Natural killer cell (primary cell): ENCODE results near the gene MLC1. TPM values are rescaled to one million over a fixed set of nuclear protein-coding genes. Genes with fewer than 3 reads are reported as not detected.
A peak's percentile ranks its signal among the peaks of the same experiment; 100 is the strongest.

Experiments used
- ATAC-seq, 3 donors: fragments of 150-1000 bp in 2 of 3; fragments of 200-7000 bp in 1 of 3; cut with Tn5 transposase; 1 replicate in 1 of 3; 2 replicates in 2 of 3; pipeline ENCODE4 v1.10.0; 2021; ENCODE audit warnings: mild to moderate bottlenecking in 2 of 3, moderate library complexity in 2 of 3
- DNase-seq, 2 donors: peaks; one replicate each; pipeline versions ENCODE4 v3.0.0 to v3.0.0-alpha.2; 2013 to 2021; ENCODE audit warnings: mixed read lengths in 1 of 2
- H3K27ac ChIP-seq: one replicate; pipeline ENCODE4 v1.5.1; 2013; ENCODE audit warnings: mild to moderate bottlenecking, low read length
- H3K27me3 ChIP-seq: one replicate; pipeline ENCODE4 v1.6.1; 2013; ENCODE audit warnings: low read length; ENCODE audit not compliant: control insufficient read depth, insufficient read depth
- H3K36me3 ChIP-seq: one replicate; pipeline ENCODE4 v1.6.1; 2013; ENCODE audit warnings: low read length; ENCODE audit not compliant: control insufficient read depth, insufficient read depth
- H3K4me1 ChIP-seq: one replicate; pipeline ENCODE4 v1.6.1; 2013; ENCODE audit warnings: low read length; ENCODE audit not compliant: control insufficient read depth, insufficient read depth
- H3K4me3 ChIP-seq: one replicate; pipeline ENCODE4 v1.5.1; 2013; ENCODE audit warnings: low read length
- H3K9me3 ChIP-seq: one replicate; pipeline ENCODE4 v1.6.1; 2013; ENCODE audit warnings: low read length; ENCODE audit not compliant: control insufficient read depth, insufficient read depth
- H3K27ac Mint-ChIP-seq, 2 donors: one replicate each; pipeline ENCODE4 v1.8.0; 2022; ENCODE audit warnings: mild to moderate bottlenecking in 2 of 2, mixed read lengths in 2 of 2, moderate library complexity in 1 of 2
- H3K27me3 Mint-ChIP-seq, 2 donors: one replicate each; pipeline ENCODE4 v1.8.0; 2022; ENCODE audit warnings: low read depth in 2 of 2, mixed read lengths in 2 of 2
- H3K36me3 Mint-ChIP-seq: one replicate; pipeline ENCODE4 v1.8.0; 2022; ENCODE audit warnings: mixed read lengths
- H3K4me1 Mint-ChIP-seq, 2 donors: one replicate each; pipeline ENCODE4 v1.8.0; 2022; ENCODE audit warnings: mixed read lengths in 2 of 2
- H3K4me3 Mint-ChIP-seq: one replicate; pipeline ENCODE4 v1.8.0; 2022; ENCODE audit warnings: mild to moderate bottlenecking, moderate library complexity, mixed read lengths
- H3K9me3 Mint-ChIP-seq, 2 donors: one replicate each; pipeline ENCODE4 v1.8.0; 2022; ENCODE audit warnings: mixed read lengths in 2 of 2
- WGBS: methylation state at CpG from one replicate; pipeline ENCODE4 v1.1.7; 2013; ENCODE audit warnings: missing lambda C conversion rate; ENCODE audit not compliant: insufficient coverage; 5-methylcytosine and 5-hydroxymethylcytosine counted together
- intact Hi-C: fragments of 100-400 bp; cut with micrococcal nuclease; formaldehyde crosslinking; loops from one replicate; pipeline ENCODE4 v1.14.2; 2022
- total RNA-seq, 4 donors: library from RNA; stranded (reverse); fragments of 120-200 nt in 1 of 4; gene quantifications; one replicate each; pipeline versions ENCODE4 v1.2.3 to v1.2.4, GENCODE V29; 2013 to 2022
- TF ChIP-seq, protein P1 (sequence below): fragments of 200-600 bp; IDR thresholded peaks from one replicate; pipeline ENCODE4 v1.8.0; 2022; ENCODE audit warnings: antibody characterized with exemption

Gene MLC1
- total RNA-seq, 3 donors from 2014 or later (not counting 1 experiment from before 2014, with no cell fraction given), result 67.7 to 96.1 (median 73.7) TPM

GRCh38 chr22:50060441-50061140, 24.6 kb downstream of the MLC1 start:
- ATAC-seq, result no peak
- H3K27ac Mint-ChIP-seq, result peak overlapping the region in 1 of 2 donors; percentile 58

GRCh38 chr22:50059881-50060262, 25.4 kb downstream of the MLC1 start:
- peaks cover 4% of the 10 kb centered on the region for H3K36me3 ChIP-seq
- no peak overlapping the region for H3K27ac ChIP-seq
- intact Hi-C loops, result no loop called here
- TF ChIP-seq, protein P1, sequence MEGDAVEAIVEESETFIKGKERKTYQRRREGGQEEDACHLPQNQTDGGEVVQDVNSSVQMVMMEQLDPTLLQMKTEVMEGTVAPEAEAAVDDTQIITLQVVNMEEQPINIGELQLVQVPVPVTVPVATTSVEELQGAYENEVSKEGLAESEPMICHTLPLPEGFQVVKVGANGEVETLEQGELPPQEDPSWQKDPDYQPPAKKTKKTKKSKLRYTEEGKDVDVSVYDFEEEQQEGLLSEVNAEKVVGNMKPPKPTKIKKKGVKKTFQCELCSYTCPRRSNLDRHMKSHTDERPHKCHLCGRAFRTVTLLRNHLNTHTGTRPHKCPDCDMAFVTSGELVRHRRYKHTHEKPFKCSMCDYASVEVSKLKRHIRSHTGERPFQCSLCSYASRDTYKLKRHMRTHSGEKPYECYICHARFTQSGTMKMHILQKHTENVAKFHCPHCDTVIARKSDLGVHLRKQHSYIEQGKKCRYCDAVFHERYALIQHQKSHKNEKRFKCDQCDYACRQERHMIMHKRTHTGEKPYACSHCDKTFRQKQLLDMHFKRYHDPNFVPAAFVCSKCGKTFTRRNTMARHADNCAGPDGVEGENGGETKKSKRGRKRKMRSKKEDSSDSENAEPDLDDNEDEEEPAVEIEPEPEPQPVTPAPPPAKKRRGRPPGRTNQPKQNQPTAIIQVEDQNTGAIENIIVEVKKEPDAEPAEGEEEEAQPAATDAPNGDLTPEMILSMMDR, result no peak
- 89% methylated on average over 7 of the region's 7 CpGs for WGBS
- H3K4me3 ChIP-seq, result no peak overlapping the region
- H3K9me3 ChIP-seq, result no peaks in the 10 kb centered on the region
- ATAC-seq, result no peak
- Mint-ChIP-seq H3K27me3 (peaks cover 0 to 3% of the 10 kb centered on the region in 2 donors), H3K36me3 (no peaks in the 10 kb centered on the region), H3K4me1 (no peaks in the 10 kb centered on the region), H3K9me3 (no peaks in the 10 kb centered on the region), H3K27ac (no peak overlapping the region), H3K4me3 (peak overlapping the region; percentile 55)
- H3K4me1 ChIP-seq, result peaks cover 9% of the 10 kb centered on the region
- peaks cover 3% of the 10 kb centered on the region for H3K27me3 ChIP-seq
- no peak for DNase-seq

More at GRCh38 chr22:50060441-50061140, 24.6 kb downstream of the MLC1 start:
- Mint-ChIP-seq H3K4me1 (no peaks in the 10 kb centered on the region), H3K4me3 (no peak overlapping the region), H3K9me3 (no peaks in the 10 kb centered on the region), H3K36me3 (no peaks in the 10 kb centered on the region), H3K27me3 (peaks cover 0 to 3% of the 10 kb centered on the region in 2 donors)
- H3K4me1 ChIP-seq, result peaks cover 9% of the 10 kb centered on the region
- peaks cover 7% of the 10 kb centered on the region for H3K36me3 ChIP-seq
- H3K9me3 ChIP-seq, result no peaks in the 10 kb centered on the region
- TF ChIP-seq, protein P1, result no peak
- DNase-seq, result no peak
- H3K4me3 ChIP-seq, result no peak overlapping the region
- peaks cover 3% of the 10 kb centered on the region for H3K27me3 ChIP-seq
- no peak overlapping the region for H3K27ac ChIP-seq
- 88% methylated on average over 28 of the region's 28 CpGs for WGBS
- intact Hi-C loops, result no loop called here

- intact Hi-C loops, result no loop called here
- H3K4me3 Mint-ChIP-seq, result peak overlapping the region; percentile 55
- 67% methylated on average over 28 of the region's 31 CpGs for WGBS
These were observed 26.0 kb downstream of the MLC1 start for GRCh38 chr22:50058906-50059880.

More at GRCh38 chr22:50058906-50059880, 26.0 kb downstream of the MLC1 start:
- Histone ChIP-seq H3K27ac (no peak overlapping the region), H3K27me3 (peaks cover 3% of the 10 kb centered on the region), H3K4me3 (no peak overlapping the region), H3K4me1 (peaks cover 9% of the 10 kb centered on the region), H3K36me3 (peaks cover 2% of the 10 kb centered on the region), H3K9me3 (no peaks in the 10 kb centered on the region)
- Mint-ChIP-seq H3K36me3 (no peaks in the 10 kb centered on the region), H3K27ac (no peak overlapping the region), H3K9me3 (no peaks in the 10 kb centered on the region), H3K27me3 (peaks cover 0 to 3% of the 10 kb centered on the region in 2 donors), H3K4me1 (no peaks in the 10 kb centered on the region)
- DNase-seq, result no peak
- peak in 1 of 3 donors; percentile 25 for ATAC-seq
- TF ChIP-seq, protein P1, result no peak
